Loucy (cell line): ENCODE results near the gene OPN1MW3.
"Not testable (repeated sequence)": the region's sequence is repeated elsewhere in the genome, so short reads cannot be mapped to it uniquely, and the experiment has no call there.

Experiments used
- EZH2phosphoT487 ChIP-seq: fragments of 200-600 bp; IDR thresholded peaks from 2 replicates; pipeline ENCODE4 v1.6.1; 2018; ENCODE audit warnings: antibody characterized with exemption, mild to moderate bottlenecking, moderate library complexity, borderline replicate concordance
- TF ChIP-seq, protein P1 (sequence below): fragments of 200-600 bp; sonication (generic); conservative IDR thresholded peaks from 2 replicates; pipeline ENCODE4 v1.5.1; 2014; ENCODE audit warnings: mild to moderate bottlenecking, antibody characterized with exemption, low read length

DNA sequence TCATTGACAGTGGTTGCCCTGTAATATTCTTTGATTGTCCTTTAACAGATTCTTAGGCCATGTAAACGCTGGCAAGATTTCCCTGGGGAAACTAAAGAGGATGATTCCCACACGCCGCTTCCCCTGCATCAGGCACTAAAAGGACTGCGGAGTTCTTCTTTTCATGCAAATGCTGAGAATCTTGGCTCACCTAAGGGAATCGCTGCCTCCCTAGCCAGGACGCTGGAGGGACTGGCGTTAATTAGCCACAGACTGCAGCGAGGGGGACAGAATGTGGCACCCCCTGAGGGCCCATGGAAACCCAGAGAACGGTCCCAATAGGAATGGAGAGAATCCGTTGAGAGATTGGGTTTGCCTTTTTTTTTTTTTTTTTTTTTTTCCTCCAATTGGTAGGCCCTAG, 45.9 kb upstream of the OPN1MW3 start:
- TF ChIP-seq, protein P1, sequence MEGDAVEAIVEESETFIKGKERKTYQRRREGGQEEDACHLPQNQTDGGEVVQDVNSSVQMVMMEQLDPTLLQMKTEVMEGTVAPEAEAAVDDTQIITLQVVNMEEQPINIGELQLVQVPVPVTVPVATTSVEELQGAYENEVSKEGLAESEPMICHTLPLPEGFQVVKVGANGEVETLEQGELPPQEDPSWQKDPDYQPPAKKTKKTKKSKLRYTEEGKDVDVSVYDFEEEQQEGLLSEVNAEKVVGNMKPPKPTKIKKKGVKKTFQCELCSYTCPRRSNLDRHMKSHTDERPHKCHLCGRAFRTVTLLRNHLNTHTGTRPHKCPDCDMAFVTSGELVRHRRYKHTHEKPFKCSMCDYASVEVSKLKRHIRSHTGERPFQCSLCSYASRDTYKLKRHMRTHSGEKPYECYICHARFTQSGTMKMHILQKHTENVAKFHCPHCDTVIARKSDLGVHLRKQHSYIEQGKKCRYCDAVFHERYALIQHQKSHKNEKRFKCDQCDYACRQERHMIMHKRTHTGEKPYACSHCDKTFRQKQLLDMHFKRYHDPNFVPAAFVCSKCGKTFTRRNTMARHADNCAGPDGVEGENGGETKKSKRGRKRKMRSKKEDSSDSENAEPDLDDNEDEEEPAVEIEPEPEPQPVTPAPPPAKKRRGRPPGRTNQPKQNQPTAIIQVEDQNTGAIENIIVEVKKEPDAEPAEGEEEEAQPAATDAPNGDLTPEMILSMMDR: not testable (repeated sequence)
- TF ChIP-seq EZH2phosphoT487: not testable (repeated sequence)
